Measurements from ENCODE around the gene SSBP2.

Gene SSBP2

DNA sequence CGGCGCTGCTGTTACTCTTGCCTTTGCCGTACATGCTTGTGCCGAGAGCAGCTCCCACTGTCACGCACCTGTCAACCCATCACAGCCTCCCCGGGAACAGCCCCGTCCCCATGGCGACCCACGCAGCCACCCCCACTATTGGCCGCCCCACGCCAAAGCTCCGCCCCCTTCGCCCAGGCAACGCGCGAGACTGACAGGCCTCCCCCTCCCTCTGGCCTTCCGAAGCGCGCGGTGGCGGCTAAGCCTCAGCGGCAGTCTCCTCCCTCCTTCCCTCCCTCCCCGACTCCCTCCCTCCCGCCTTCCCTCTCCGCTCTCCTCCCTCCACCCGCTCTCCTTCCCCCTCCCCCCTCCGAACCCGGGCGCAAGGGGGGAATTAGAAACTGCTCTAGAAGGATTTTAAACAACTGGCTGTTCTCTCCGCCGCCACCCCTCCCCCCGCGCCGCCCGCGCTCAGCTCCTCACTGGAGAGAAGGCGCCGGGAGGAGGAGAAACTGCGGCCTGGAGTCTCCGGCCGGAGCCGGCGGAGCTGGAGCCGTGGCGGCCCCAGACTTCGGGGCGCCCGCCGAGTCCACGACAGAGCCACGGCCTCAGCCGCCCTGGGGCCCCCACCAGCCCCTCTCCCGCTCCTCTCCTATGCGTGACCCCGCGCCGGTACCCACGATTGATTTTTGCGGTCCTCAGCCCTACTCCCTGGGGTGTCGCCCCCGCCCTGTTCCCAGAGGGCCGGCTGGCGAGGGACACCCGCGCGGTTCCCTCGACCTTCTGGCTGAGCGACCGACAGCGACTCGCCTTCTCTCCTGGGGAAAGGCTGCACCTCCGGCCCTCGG is at the start of gene SSBP2:
SSBP2 (minus strand) TSS at position 89 of the 827 bp plus-strand sequence; CDS start at position 34, 55 bp downstream.
- Histone ChIP-seq H3K27me3 (ENCODE audit: low read depth, low read length) (no peaks in the 10 kb centered on the region), H3K36me3 (ENCODE audit: control insufficient read depth in 1 of 2, insufficient read depth in 2 of 2, low read length in 2 of 2) (no peaks in the 10 kb centered on the region), H3K4me3 (ENCODE audit: low read depth in 1 of 2, low read length in 2 of 2) (peak within 1 kb of the TSS; percentile 78 to 82), H3K9me3 (ENCODE audit: control insufficient read depth in 1 of 2, low read length in 2 of 2) (no peaks in the 10 kb centered on the region), H3K27ac (ENCODE audit: low read length) (peak within 1 kb of the TSS; percentile 79), H3K4me1 (ENCODE audit: control insufficient read depth in 1 of 2, insufficient read depth in 2 of 2, low read length in 2 of 2) (peaks cover 4 to 14% of the 10 kb centered on the region in 2 donors)

DNA sequence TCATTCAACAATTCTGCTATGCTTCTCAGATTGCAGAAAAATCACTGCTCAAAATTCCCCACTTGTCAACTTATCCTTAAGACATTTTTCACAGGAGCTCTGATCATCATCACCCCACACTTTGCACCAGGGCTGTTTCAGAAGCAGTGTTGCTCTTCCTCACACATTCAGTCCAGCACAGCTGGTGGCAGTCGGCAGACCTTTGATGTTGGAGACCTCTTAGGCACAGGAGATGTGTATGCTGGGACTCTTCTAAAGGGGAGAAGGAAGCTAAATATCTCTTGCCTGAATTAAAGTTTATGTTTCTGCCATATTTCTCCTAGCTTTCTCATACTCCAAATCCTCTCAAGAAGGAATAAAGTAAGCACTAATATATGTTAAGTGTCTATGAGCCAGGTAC is 44.8 kb upstream of the SSBP2 start:
- H3K4me1 ChIP-seq (ENCODE audit: control insufficient read depth in 1 of 2, insufficient read depth in 2 of 2, low read length in 2 of 2), result no peaks in the 10 kb centered on the region
- no peak overlapping the region for H3K4me3 ChIP-seq (ENCODE audit: low read depth in 1 of 2, low read length in 2 of 2)
- no peaks in the 10 kb centered on the region for H3K36me3 ChIP-seq (ENCODE audit: control insufficient read depth in 1 of 2, insufficient read depth in 2 of 2, low read length in 2 of 2)
- no peaks in the 10 kb centered on the region for H3K9me3 ChIP-seq (ENCODE audit: control insufficient read depth in 1 of 2, low read length in 2 of 2)
- no peak overlapping the region for H3K27ac ChIP-seq (ENCODE audit: low read length)
- no peaks in the 10 kb centered on the region for H3K27me3 ChIP-seq (ENCODE audit: low read depth, low read length)

DNA sequence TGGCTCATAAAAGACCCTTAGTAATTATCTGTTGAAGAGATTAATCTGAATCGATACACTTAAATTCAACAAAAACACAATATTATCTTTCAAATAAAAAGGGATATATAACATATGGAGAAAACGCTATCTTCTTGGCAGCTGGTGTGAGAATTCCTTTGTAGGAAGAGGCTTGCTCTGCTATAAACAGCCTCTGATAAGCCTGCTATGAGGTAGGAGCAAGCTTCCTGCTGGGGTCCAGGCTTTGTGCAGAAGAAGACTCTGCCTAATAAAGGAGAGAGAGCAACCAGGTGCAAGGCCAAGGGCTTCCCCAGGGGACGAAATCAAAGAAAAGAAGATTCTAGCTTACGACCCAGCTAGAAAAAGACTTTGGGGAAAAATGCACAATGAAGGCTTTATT is 43.3 kb upstream of the SSBP2 start:
- no peaks in the 10 kb centered on the region for H3K4me1 ChIP-seq (ENCODE audit: control insufficient read depth in 1 of 2, insufficient read depth in 2 of 2, low read length in 2 of 2)
- H3K27me3 ChIP-seq (ENCODE audit: low read depth, low read length), result no peaks in the 10 kb centered on the region
- no peaks in the 10 kb centered on the region for H3K9me3 ChIP-seq (ENCODE audit: control insufficient read depth in 1 of 2, low read length in 2 of 2)
- no peaks in the 10 kb centered on the region for H3K36me3 ChIP-seq (ENCODE audit: control insufficient read depth in 1 of 2, insufficient read depth in 2 of 2, low read length in 2 of 2)
- no peak overlapping the region for H3K4me3 ChIP-seq (ENCODE audit: low read depth in 1 of 2, low read length in 2 of 2)
- H3K27ac ChIP-seq (ENCODE audit: low read length), result no peak overlapping the region

DNA sequence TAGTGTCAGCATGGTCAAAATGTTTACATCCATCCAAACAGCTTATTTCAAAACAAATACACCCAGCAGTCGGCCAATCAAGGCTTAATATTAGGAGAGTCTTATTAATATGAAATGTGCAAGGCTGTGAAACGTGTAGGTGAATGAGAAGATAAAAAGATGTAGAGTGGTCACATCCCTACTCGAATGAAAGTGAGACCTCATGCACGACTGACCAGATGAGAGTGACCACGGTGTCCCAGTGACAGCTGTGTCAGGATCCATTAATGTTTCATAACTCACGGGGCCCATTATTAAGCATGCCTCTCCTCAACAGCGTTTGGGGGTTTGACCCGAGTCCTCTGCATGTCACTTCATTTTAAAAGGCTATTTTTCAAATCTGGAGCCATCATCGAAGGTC is 39.4 kb upstream of the SSBP2 start:
- peaks cover 7 to 15% of the 10 kb centered on the region in 2 donors for H3K4me1 ChIP-seq (ENCODE audit: control insufficient read depth in 1 of 2, insufficient read depth in 2 of 2, low read length in 2 of 2)
- no peak overlapping the region for H3K27ac ChIP-seq (ENCODE audit: low read length)
- H3K27me3 ChIP-seq (ENCODE audit: low read depth, low read length), result no peaks in the 10 kb centered on the region
- H3K4me3 ChIP-seq (ENCODE audit: low read depth in 1 of 2, low read length in 2 of 2), result no peak overlapping the region
- H3K9me3 ChIP-seq (ENCODE audit: control insufficient read depth in 1 of 2, low read length in 2 of 2), result no peaks in the 10 kb centered on the region
- H3K36me3 ChIP-seq (ENCODE audit: control insufficient read depth in 1 of 2, insufficient read depth in 2 of 2, low read length in 2 of 2), result no peaks in the 10 kb centered on the region

DNA sequence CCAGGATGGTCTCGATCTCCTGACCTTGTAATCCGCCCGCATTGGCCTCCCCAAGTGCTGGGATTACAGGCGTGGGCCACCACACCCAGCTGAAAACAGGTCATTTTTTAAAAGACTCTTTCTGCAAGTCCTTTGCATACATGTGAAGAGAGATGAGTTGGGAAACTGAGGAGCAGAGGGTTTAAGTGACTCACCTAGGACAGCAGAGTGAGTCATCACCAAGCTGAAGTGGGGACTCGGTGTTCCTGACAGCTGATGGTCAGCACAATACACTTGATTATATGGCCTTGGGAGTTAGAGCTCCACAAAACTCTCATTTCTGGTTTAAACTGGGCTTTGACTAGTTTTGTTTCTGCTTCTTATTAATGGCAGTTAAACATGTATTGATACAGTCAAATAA is 38.1 kb upstream of the SSBP2 start:
- H3K4me3 ChIP-seq (ENCODE audit: low read depth in 1 of 2, low read length in 2 of 2), result no peak overlapping the region
- no peaks in the 10 kb centered on the region for H3K36me3 ChIP-seq (ENCODE audit: control insufficient read depth in 1 of 2, insufficient read depth in 2 of 2, low read length in 2 of 2)
- H3K9me3 ChIP-seq (ENCODE audit: control insufficient read depth in 1 of 2, low read length in 2 of 2), result no peaks in the 10 kb centered on the region
- H3K27me3 ChIP-seq (ENCODE audit: low read depth, low read length), result no peaks in the 10 kb centered on the region
- no peak overlapping the region for H3K27ac ChIP-seq (ENCODE audit: low read length)
- peaks cover 7 to 15% of the 10 kb centered on the region in 2 donors for H3K4me1 ChIP-seq (ENCODE audit: control insufficient read depth in 1 of 2, insufficient read depth in 2 of 2, low read length in 2 of 2)

DNA sequence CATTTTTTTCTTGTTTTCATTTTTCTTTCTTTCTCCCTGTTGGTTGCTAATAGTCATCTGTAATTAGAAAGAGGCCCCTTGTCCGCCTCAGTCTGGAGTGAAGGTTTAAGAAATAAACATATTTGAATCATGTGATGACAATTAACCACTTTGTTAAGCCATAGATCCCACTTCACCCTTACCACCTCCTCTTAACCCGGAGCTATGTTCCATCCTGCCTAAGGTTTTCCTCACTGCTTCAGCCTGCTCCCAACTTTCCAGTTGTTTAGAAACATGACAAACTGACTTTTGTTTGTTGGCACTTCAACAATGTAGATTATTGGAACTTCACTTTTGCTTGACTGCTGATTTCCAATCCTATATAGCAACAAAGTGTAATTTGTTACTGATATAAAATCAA is 37.4 kb upstream of the SSBP2 start:
- H3K27me3 ChIP-seq (ENCODE audit: low read depth, low read length), result no peaks in the 10 kb centered on the region
- peaks cover 7 to 15% of the 10 kb centered on the region in 2 donors for H3K4me1 ChIP-seq (ENCODE audit: control insufficient read depth in 1 of 2, insufficient read depth in 2 of 2, low read length in 2 of 2)
- no peaks in the 10 kb centered on the region for H3K9me3 ChIP-seq (ENCODE audit: control insufficient read depth in 1 of 2, low read length in 2 of 2)
- no peaks in the 10 kb centered on the region for H3K36me3 ChIP-seq (ENCODE audit: control insufficient read depth in 1 of 2, insufficient read depth in 2 of 2, low read length in 2 of 2)
- H3K27ac ChIP-seq (ENCODE audit: low read length), result no peak overlapping the region
- no peak overlapping the region for H3K4me3 ChIP-seq (ENCODE audit: low read depth in 1 of 2, low read length in 2 of 2)

DNA sequence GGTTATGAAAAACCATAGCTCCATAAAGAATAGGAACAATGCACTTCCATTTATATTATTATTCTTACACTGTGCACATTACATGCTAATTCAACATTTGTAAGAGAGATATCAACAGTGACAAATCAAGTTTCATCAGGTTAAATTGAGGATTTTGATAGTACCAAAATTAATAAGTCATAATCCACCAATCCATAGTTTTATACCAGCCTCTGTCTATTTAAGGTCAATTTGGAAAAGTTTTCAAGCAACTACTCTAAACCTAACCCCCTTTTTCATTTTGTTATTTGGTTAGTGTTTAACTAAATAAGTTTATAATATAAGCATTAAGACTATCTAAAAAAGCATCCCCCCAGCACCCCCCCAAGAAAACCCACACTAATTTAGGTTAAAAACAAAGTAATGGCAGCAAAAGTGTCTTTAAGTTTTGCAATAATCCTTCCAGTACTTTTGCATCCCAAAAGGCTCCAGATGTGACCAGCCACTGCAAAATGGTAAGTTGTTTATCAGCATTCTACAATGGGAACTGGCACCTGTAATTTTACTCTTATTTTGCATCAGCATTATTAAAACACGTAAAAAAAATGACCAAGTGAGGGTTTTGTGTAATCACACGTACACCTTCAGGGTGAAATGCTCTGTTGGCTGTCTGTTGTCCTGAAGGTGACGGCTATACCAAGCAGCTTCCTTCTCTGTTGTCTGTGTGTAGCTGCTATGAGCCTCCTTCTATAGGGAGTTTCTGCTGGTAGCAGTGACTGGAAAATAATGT is 36.8 kb upstream of the SSBP2 start:
- Histone ChIP-seq H3K36me3 (ENCODE audit: control insufficient read depth in 1 of 2, insufficient read depth in 2 of 2, low read length in 2 of 2) (no peaks in the 10 kb centered on the region), H3K4me1 (ENCODE audit: control insufficient read depth in 1 of 2, insufficient read depth in 2 of 2, low read length in 2 of 2) (peaks cover 7 to 15% of the 10 kb centered on the region in 2 donors), H3K27me3 (ENCODE audit: low read depth, low read length) (no peaks in the 10 kb centered on the region), H3K4me3 (ENCODE audit: low read depth in 1 of 2, low read length in 2 of 2) (peak overlapping the region; percentile 15 to 18), H3K27ac (ENCODE audit: low read length) (no peak overlapping the region), H3K9me3 (ENCODE audit: control insufficient read depth in 1 of 2, low read length in 2 of 2) (no peaks in the 10 kb centered on the region)

DNA sequence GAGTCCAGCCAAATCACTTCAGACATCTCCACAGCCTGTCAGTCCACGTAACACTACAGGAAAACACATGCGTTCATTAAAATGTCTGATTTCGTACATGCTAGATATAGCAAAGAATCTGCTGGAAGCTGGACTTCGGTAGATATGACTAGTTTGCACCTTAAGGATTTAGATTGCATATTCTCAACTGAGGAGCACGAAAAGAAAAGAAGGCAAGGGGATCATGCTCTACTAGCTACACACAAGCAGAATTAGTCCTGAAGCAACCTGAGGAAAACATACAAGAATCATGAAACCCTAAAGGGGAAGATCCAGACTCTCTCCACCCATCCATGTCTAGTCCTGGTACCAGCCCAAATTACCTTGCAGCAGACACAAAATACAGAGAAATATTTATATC is 36.1 kb upstream of the SSBP2 start:
- H3K4me1 ChIP-seq (ENCODE audit: control insufficient read depth in 1 of 2, insufficient read depth in 2 of 2, low read length in 2 of 2), result peaks cover 7 to 15% of the 10 kb centered on the region in 2 donors
- H3K27ac ChIP-seq (ENCODE audit: low read length), result no peak overlapping the region
- H3K27me3 ChIP-seq (ENCODE audit: low read depth, low read length), result no peaks in the 10 kb centered on the region
- H3K4me3 ChIP-seq (ENCODE audit: low read depth in 1 of 2, low read length in 2 of 2), result no peak overlapping the region
- no peaks in the 10 kb centered on the region for H3K36me3 ChIP-seq (ENCODE audit: control insufficient read depth in 1 of 2, insufficient read depth in 2 of 2, low read length in 2 of 2)
- H3K9me3 ChIP-seq (ENCODE audit: control insufficient read depth in 1 of 2, low read length in 2 of 2), result no peaks in the 10 kb centered on the region

DNA sequence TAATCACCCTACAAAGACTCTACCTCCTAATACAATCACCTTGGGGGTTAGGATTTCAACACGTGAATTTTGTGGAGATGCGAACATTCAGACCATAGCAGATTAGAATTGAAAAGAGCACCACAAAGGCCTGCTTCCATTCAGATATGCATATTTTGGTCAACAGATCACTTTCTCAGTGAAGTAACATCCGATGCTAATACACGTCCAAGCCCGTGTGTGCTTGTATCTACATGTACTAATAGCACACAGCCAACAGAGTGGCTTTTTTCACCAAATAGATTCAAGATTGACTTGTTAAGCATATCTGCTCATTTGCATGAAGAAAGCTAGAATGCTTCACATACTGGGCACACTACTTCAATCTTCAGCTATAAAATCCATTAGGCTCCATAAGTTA is 35.6 kb upstream of the SSBP2 start:
- no peaks in the 10 kb centered on the region for H3K36me3 ChIP-seq (ENCODE audit: control insufficient read depth in 1 of 2, insufficient read depth in 2 of 2, low read length in 2 of 2)
- H3K4me3 ChIP-seq (ENCODE audit: low read depth in 1 of 2, low read length in 2 of 2), result no peak overlapping the region
- H3K27me3 ChIP-seq (ENCODE audit: low read depth, low read length), result no peaks in the 10 kb centered on the region
- no peak overlapping the region for H3K27ac ChIP-seq (ENCODE audit: low read length)
- H3K9me3 ChIP-seq (ENCODE audit: control insufficient read depth in 1 of 2, low read length in 2 of 2), result no peaks in the 10 kb centered on the region
- H3K4me1 ChIP-seq (ENCODE audit: control insufficient read depth in 1 of 2, insufficient read depth in 2 of 2, low read length in 2 of 2), result peaks cover 7 to 15% of the 10 kb centered on the region in 2 donors

DNA sequence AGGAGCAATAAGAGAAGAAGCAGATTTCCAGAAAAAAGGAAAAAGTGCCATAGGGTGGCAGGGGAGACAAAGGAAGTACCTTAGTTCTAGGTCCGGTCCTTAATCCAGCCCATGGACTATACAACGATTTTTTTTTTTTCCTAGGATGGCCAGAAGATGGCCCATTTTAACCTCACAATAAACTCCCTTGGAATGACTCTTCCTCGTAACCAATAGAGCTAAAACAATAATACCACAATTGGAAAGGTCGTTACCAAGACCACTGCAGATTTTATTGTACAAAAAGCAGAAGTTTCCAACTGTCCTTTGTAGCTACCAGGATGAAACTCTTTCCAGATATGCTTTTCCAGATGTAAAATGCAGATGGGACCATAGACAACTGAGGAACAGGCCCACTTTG is 34.4 kb upstream of the SSBP2 start:
- Histone ChIP-seq H3K4me1 (ENCODE audit: control insufficient read depth in 1 of 2, insufficient read depth in 2 of 2, low read length in 2 of 2) (peaks cover 7 to 15% of the 10 kb centered on the region in 2 donors), H3K9me3 (ENCODE audit: control insufficient read depth in 1 of 2, low read length in 2 of 2) (no peaks in the 10 kb centered on the region), H3K27me3 (ENCODE audit: low read depth, low read length) (no peaks in the 10 kb centered on the region), H3K27ac (ENCODE audit: low read length) (no peak overlapping the region), H3K4me3 (ENCODE audit: low read depth in 1 of 2, low read length in 2 of 2) (no peak overlapping the region), H3K36me3 (ENCODE audit: control insufficient read depth in 1 of 2, insufficient read depth in 2 of 2, low read length in 2 of 2) (no peaks in the 10 kb centered on the region)

DNA sequence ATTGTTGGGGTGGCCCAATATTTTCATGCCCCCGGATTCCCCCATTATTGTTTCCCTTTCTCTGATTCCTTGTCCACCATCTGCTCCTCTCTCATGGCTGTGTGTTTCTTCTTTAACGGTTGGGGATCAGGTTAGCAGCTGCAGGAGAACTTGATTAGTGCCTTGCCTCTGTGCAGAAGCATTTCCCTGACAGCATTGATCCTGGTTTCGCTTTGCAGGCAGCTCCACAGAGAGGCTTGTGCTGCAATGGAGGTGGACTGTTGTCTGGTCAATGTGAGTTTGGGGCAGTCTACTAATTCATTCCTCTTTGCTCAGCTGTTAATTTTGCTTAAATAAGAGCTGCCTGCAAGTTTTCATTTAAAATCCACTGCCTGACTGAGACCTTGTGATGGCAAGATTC is 32.5 kb upstream of the SSBP2 start:
- Histone ChIP-seq H3K4me1 (ENCODE audit: control insufficient read depth in 1 of 2, insufficient read depth in 2 of 2, low read length in 2 of 2) (peaks cover 15 to 25% of the 10 kb centered on the region in 2 donors), H3K9me3 (ENCODE audit: control insufficient read depth in 1 of 2, low read length in 2 of 2) (no peaks in the 10 kb centered on the region), H3K4me3 (ENCODE audit: low read depth in 1 of 2, low read length in 2 of 2) (peak overlapping the region in 1 of 2 donors; percentile 36), H3K36me3 (ENCODE audit: control insufficient read depth in 1 of 2, insufficient read depth in 2 of 2, low read length in 2 of 2) (no peaks in the 10 kb centered on the region), H3K27me3 (ENCODE audit: low read depth, low read length) (no peaks in the 10 kb centered on the region), H3K27ac (ENCODE audit: low read length) (no peak overlapping the region)

All from muscle layer of duodenum (tissue), 2 donors.